Tibial nerve (tissue), 4 donors: ENCODE results near the gene TYRP1. TPM values are rescaled to one million over a fixed set of nuclear protein-coding genes. Genes with fewer than 3 reads are reported as not detected.

Experiments
- DNase-seq, 2 donors: peaks; one replicate each; pipeline ENCODE4 v3.0.0-alpha.2; 2019; ENCODE audit warnings: low spot score in 2 of 2
- H3K27ac ChIP-seq, 4 donors: fragments of 200-600 bp; sonication (generic) in 3 of 4; one replicate each; pipeline ENCODE4 v1.5.1; 2017 to 2019; ENCODE audit warnings: mild to moderate bottlenecking in 1 of 4
- H3K27me3 ChIP-seq, 2 donors: fragments of 200-600 bp; sonication (generic) in 1 of 2; one replicate each; pipeline versions ENCODE4 v1.5.1 to v1.6.0; 2017 to 2019
- H3K36me3 ChIP-seq, 3 donors: fragments of 200-600 bp; sonication (generic); one replicate each; pipeline ENCODE4 v1.5.1; 2018 to 2019
- H3K4me1 ChIP-seq, 4 donors: fragments of 200-600 bp; sonication (generic) in 3 of 4; one replicate each; pipeline ENCODE4 v1.5.1; 2017 to 2019
- H3K4me3 ChIP-seq, 4 donors: fragments of 200-600 bp; sonication (generic) in 3 of 4; one replicate each; pipeline ENCODE4 v1.5.1; 2017 to 2019; ENCODE audit warnings: mild to moderate bottlenecking in 1 of 4, moderate library complexity in 1 of 4
- H3K9me3 ChIP-seq, 4 donors: fragments of 200-600 bp; sonication (generic) in 3 of 4; one replicate each; pipeline ENCODE4 v1.5.1; 2017 to 2019
- CTCF ChIP-seq, 5 experiments: fragments of 200-600 bp in 3 of 5; fragments of 450-650 bp in 2 of 5; sonication (generic) in 3 of 5; IDR thresholded peaks; one replicate each; pipeline ENCODE4 v1.5.1; 2016 to 2019; ENCODE audit warnings: antibody characterized with exemption in 5 of 5, mild to moderate bottlenecking in 3 of 5, moderate library complexity in 2 of 5
- EP300 ChIP-seq, 2 donors: sonication (generic); formaldehyde crosslinking; IDR thresholded peaks; one replicate each; pipeline ENCODE4 v1.6.1; 2017; ENCODE audit warnings: antibody characterized with exemption in 2 of 2, mild to moderate bottlenecking in 1 of 2
- POLR2A ChIP-seq, 2 donors: fragments of 450-650 bp; IDR thresholded peaks; one replicate each; pipeline ENCODE4 v1.6.1; 2017; ENCODE audit warnings: antibody characterized with exemption in 2 of 2, mild to moderate bottlenecking in 2 of 2, moderate library complexity in 2 of 2
- WGBS, 2 donors: methylation state at CpG; one replicate each; pipeline ENCODE4 v1.1.5; 2018; 5-methylcytosine and 5-hydroxymethylcytosine counted together
- total RNA-seq, 4 donors: library from RNA; depleted of rRNA; stranded (reverse); fragments of >200 nt; gene quantifications; one replicate each; pipeline ENCODE4 v1.1.0, GENCODE V29; 2016

The TYRP1 gene
- total RNA-seq, 4 donors from 2014 or later = not detected

- no peak overlapping the region for H3K27ac ChIP-seq
- 67 to 71% methylated on average over 4 of the region's 4 CpGs for WGBS, 2 donors
These were observed 2.3 kb downstream of the TYRP1 start for GRCh38 chr9:12695474-12695873.

DNA sequence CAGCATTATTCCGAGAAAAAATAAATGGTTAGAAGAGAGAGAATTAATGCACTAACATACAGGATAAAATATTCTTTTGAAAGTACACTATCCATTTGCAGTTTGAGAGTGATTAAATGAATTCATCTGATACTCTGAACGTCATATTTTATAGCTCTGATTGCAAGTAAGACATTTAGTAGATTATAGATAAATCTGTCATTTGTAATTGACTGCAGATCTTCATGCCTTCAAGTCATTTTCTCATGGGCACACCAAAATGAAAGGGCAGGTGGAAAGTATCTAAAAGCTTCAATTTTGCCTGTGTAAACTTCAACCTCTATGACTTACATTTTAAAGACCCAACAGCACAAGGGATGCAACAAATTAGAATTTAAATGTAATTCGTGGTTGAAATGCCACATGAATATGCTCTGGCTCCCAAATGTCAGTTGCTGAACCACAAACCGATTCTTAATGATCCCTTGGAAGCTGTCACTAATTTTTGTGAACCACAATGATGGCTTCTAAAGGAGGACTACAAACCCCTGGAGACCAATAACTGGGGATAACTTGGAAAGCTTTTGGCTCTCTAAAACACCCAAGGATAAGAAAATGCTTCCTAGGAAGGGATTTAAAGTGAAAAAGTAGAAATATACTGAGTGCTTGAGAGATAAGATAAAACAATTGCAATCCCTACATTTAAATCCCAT, 3.9 kb downstream of the TYRP1 start:
- Histone ChIP-seq H3K27ac (no peak overlapping the region), H3K4me3 (no peak overlapping the region), H3K4me1 (peaks cover 0 to 16% (median 0%) of the 10 kb centered on the region in 4 donors), H3K9me3 (no peaks in the 10 kb centered on the region), H3K36me3 (no peaks in the 10 kb centered on the region), H3K27me3 (no peaks in the 10 kb centered on the region)
- no peak for TF ChIP-seq POLR2A (IDR thresholded peaks at IDR 0.05)
- TF ChIP-seq CTCF (IDR thresholded peaks at IDR 0.05) = no peak
- 49 to 62% methylated on average over 4 of the region's 4 CpGs for WGBS, 2 donors
- no peak for DNase-seq

More at GRCh38 chr9:12695474-12695873, 2.3 kb downstream of the TYRP1 start:
- no peaks in the 10 kb centered on the region for H3K9me3 ChIP-seq
- no peak for DNase-seq
- H3K27me3 ChIP-seq = no peaks in the 10 kb centered on the region
- H3K4me3 ChIP-seq = no peak overlapping the region
- peaks cover 0 to 14% (median 0%) of the 10 kb centered on the region in 4 donors for H3K4me1 ChIP-seq
- TF ChIP-seq CTCF (IDR thresholded peaks at IDR 0.05) (no peak), POLR2A (IDR thresholded peaks at IDR 0.05) (no peak), EP300 (IDR thresholded peaks at IDR 0.05) (no peak)
- no peaks in the 10 kb centered on the region for H3K36me3 ChIP-seq

DNA sequence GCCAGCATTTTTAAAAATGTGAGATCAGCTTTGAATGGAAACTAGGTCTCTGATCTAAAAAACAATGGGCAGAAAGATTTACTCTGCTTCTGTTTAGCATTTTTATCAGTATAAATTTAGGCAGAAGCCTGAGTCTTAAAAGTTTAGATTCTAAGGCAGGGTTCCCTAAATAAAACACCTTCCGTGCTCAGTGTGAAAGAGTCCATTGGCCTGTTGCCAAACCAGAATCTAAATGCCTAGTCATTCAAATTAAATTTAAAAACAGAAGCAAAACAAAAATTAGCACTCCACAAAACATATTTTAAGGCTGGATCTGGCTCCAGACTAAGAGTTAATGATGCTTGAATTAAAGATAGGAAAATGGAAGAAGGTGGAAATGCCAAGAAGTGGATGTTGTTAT, 4.5 kb downstream of the TYRP1 start:
- TF ChIP-seq EP300 (IDR thresholded peaks at IDR 0.05) = no peak
- no peak for TF ChIP-seq CTCF (IDR thresholded peaks at IDR 0.05)
- no peak for TF ChIP-seq POLR2A (IDR thresholded peaks at IDR 0.05)
- Histone ChIP-seq H3K27ac (no peak overlapping the region), H3K4me1 (peaks cover 0 to 16% (median 0%) of the 10 kb centered on the region in 4 donors), H3K36me3 (no peaks in the 10 kb centered on the region), H3K4me3 (no peak overlapping the region), H3K9me3 (no peaks in the 10 kb centered on the region), H3K27me3 (no peaks in the 10 kb centered on the region)
- no peak for DNase-seq
- WGBS, 2 donors = 17 to 47% methylated on average over 1 of the region's 1 CpG

DNA sequence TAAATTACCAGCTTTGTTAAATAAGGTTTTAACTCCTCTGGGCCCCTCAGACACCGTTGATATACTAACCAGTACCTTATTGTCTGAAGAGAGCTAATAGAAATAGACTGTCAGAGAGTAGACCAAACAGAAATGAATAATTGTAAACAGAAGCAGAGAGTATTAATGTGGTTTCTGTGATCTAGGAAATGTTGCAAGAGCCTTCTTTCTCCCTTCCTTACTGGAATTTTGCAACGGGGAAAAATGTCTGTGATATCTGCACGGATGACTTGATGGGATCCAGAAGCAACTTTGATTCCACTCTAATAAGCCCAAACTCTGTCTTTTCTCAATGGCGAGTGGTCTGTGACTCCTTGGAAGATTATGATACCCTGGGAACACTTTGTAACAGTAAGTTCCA, 5.1 kb downstream of the TYRP1 start:
- Histone ChIP-seq H3K27ac (no peak overlapping the region), H3K4me1 (peaks cover 0 to 16% (median 0%) of the 10 kb centered on the region in 4 donors), H3K9me3 (no peaks in the 10 kb centered on the region), H3K27me3 (no peaks in the 10 kb centered on the region), H3K36me3 (no peaks in the 10 kb centered on the region), H3K4me3 (no peak overlapping the region)
- no peak for DNase-seq
- WGBS, 2 donors = 50 to 57% methylated on average over 4 of the region's 4 CpGs
- no peak for TF ChIP-seq EP300 (IDR thresholded peaks at IDR 0.05)
- no peak for TF ChIP-seq POLR2A (IDR thresholded peaks at IDR 0.05)
- TF ChIP-seq CTCF (IDR thresholded peaks at IDR 0.05) = no peak

GRCh38 chr9:12698986-12699385, 5.8 kb downstream of the TYRP1 start:
- Histone ChIP-seq H3K9me3 (no peaks in the 10 kb centered on the region), H3K27me3 (no peaks in the 10 kb centered on the region), H3K4me3 (no peak overlapping the region), H3K4me1 (peaks cover 0 to 16% (median 0%) of the 10 kb centered on the region in 4 donors), H3K27ac (no peak overlapping the region), H3K36me3 (no peaks in the 10 kb centered on the region)
- no peak for DNase-seq
- WGBS, 2 donors = 97 to 100% methylated on average over 1 of the region's 1 CpG
- TF ChIP-seq POLR2A (IDR thresholded peaks at IDR 0.05) (no peak), EP300 (IDR thresholded peaks at IDR 0.05) (no peak), CTCF (IDR thresholded peaks at IDR 0.05) (no peak)
